Measurements from ENCODE around the gene HBA1.
A peak's percentile ranks its signal among the peaks of the same experiment; 100 is the strongest.
"Not testable (repeated sequence)": the region's sequence is repeated elsewhere in the genome, so short reads cannot be mapped to it uniquely, and the experiment has no call there.

The HBA1 gene

DNA sequence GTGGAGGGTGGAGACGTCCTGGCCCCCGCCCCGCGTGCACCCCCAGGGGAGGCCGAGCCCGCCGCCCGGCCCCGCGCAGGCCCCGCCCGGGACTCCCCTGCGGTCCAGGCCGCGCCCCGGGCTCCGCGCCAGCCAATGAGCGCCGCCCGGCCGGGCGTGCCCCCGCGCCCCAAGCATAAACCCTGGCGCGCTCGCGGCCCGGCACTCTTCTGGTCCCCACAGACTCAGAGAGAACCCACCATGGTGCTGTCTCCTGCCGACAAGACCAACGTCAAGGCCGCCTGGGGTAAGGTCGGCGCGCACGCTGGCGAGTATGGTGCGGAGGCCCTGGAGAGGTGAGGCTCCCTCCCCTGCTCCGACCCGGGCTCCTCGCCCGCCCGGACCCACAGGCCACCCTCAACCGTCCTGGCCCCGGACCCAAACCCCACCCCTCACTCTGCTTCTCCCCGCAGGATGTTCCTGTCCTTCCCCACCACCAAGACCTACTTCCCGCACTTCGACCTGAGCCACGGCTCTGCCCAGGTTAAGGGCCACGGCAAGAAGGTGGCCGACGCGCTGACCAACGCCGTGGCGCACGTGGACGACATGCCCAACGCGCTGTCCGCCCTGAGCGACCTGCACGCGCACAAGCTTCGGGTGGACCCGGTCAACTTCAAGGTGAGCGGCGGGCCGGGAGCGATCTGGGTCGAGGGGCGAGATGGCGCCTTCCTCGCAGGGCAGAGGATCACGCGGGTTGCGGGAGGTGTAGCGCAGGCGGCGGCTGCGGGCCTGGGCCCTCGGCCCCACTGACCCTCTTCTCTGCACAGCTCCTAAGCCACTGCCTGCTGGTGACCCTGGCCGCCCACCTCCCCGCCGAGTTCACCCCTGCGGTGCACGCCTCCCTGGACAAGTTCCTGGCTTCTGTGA is at the start of gene HBA1:
TSS of gene HBA1 (plus strand) at position 204 of the 906 bp plus-strand sequence. CDS start at position 241, 37 bp downstream.
- DNase-seq, result not testable (repeated sequence)

DNA sequence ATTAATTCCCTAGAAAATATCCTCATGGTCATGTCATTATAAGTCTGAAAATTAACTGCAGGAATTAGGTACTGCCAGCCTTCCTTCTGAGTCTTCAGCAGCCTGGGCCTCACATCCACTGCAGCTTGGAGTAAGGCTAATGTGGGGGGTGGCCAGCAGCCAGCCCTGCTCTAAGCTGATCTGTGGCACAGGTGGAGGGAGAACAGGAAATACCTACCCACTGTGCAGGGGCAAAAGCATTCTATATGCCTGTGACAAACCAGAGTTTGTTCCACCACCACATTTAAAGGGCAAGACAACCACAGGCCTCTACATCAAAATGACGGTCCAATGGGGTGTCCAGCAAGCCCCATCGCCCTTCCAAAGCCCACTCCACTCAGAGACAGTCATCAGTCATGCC is 47.4 kb upstream of the HBA1 start:
- no peak for DNase-seq

DNA sequence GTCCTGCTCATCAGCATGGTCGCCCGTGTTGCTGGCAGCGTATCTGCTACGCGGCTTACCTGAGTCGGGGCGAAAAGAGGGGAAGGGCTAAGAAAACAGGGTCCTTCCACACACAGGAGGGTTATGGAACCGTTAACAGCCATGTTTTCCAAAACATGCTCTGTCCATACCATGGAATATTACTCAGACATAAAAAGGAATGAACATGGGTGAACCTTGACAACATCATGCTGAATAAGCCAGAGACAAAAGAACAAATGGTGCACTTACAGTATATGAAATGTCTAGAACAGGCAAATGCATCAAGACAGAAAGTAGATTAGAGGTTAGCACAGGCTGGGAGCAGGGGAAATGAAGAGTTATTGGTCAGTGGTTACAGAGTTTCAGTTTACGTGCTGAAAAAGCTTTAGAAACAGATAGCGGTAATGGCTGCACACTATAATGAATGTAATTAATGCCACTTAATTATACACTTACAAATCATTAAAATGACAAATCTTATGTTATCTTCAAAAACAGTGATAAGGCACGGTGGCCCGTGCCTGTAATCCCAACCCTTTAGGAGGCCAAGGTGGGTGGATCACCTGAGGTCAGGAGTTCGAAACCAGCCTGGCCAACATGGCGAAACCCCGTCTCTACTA is 45.8 kb upstream of the HBA1 start:
- no peak for DNase-seq

- DNase-seq, result no peak
Observed at GRCh38 chr16:132120-132519, 44.4 kb upstream of the HBA1 start.

DNA sequence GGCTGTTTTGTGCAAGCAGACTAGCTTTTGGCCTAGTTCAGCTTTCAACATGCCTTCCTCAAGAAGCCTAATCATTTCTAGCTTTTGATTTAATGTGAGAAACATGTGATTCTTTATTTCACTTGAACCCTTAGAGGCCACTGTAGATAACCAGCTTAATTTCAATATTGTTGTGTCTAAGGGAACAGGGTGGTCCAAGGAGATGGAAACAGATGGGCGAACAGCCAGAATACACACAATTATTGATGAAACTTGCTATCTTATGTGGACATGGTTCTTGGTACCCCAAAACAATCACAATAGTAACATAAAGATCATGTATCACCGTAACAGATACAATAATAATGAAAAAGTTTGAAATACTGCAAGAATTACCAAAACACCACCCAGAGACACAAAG is 42.8 kb upstream of the HBA1 start:
- DNase-seq, result no peak

GRCh38 chr16:138049-138417 is 38.4 kb upstream of the HBA1 start:
- DNase-seq, result peak; percentile 10

DNA sequence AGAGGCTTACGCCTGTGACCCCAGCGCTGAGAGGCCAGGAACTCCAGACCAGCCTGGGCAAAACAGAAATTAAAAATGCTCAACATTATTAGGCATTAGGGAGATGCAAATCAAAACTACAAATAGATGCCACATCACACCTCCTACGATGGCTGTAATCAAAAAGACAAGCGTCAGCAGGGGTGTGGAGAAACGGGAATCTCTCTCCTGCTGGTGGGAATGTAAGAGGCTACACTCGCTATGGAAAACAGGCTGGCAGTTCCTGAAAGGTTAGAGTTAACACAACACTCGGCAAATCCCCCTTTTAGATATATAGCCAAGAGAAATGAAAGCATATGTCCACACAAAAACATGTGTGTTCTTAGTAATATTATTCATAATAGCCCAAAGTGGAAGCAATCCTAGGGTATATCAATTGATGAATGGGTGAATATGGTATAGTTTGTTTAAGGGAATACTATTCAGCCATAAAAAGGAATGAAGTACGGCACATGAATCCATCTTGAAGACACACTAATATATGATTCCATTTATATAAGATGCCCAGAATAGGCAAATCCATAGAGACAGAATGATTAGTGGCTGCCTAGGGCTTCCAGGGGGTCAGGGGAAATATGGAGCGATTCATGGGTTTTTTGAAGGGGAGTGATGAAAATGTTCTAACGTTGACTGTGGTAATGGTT is 36.2 kb upstream of the HBA1 start:
- DNase-seq, result no peak

DNA sequence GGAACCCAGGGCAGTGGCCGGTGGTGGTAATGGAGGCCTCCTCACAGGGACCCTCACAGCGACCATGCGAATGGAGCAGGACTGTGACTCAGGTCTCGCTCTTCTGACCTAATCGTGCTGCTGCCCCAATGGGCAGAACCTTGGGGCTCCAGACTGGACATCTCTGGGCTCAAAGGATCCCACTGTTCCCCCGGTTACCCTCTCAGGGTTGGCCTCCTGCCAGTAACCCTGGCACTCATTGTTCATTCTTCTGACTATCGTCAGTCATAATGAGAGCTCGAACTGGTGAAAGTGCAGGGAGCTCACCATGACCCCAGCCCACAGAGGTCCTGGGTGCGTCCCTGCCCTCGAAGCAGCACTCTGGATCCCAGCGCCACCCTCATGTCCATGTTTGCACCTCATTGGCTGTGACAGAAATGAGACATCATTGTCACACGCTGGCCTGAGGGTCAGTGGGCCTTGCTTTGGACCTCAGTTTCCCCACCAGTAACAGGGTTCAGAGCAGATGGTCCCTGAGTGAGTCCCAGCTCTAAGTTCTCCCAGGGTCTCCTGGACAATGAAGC is 34.0 kb upstream of the HBA1 start:
- DNase-seq, result no peak

DNA sequence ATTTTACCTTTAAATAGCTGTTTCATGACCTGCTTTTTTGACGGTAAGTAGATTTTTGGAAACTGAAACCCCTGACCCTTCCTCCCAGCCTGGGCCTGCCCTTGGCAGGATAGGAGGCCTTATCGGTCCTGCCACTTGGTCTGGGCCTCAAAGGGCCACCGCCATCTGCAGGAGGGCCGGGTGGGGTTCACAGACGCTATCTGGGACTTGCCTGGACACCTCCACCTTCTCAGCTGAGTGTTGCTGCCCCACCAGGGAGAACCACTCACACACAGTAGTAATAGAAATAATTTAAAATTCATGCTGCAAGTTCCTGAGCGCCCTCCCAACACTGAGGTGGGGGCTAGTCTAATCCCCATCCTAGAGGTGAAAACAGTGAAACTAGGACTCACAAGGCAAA is 33.4 kb upstream of the HBA1 start:
- DNase-seq, result no peak

GRCh38 chr16:143456-143855 is 33.0 kb upstream of the HBA1 start:
- DNase-seq, result no peak

DNA sequence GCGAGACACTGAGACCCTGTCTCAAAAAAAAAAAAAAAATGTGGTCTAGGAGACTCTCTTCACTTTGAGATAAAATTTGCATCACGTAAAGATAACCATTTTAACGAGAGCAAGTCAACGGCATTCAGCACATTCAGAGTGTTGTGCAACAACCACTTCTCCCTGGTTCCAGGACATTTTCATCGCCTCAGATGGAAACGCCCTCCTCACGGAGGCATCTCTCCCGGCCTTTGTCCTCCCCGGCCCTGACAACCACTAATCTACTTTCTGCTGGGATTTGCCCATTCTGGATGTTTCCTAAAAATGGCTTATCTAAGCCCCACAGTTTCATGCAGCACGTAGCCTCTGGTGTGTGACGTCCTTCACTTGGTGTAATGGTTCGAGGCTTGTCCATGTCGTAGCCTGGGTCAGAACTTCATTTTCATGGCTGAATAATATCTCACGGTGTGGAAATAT is 31.7 kb upstream of the HBA1 start:
- no peak for DNase-seq

DNA sequence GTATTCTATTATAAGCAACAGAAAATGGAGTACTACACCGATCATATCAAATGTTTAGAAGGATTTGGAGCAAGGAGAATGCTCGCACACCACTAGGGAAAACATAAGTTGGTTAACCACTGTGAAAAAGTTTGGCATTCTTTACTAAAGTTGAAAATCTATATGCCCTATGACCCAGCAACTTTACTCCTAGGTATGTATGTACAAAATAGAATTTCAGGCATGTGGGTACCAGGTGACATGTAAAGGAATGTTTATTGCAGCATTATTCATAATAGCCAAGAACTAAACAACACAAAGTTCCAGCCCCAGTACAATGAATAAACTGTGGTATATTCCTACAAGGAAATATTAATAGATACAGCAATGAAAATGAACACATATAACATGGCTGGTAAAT is 29.8 kb upstream of the HBA1 start:
- DNase-seq, result no peak

- no peak for DNase-seq
Observed at GRCh38 chr16:149024-149660, 27.3 kb upstream of the HBA1 start.

DNA sequence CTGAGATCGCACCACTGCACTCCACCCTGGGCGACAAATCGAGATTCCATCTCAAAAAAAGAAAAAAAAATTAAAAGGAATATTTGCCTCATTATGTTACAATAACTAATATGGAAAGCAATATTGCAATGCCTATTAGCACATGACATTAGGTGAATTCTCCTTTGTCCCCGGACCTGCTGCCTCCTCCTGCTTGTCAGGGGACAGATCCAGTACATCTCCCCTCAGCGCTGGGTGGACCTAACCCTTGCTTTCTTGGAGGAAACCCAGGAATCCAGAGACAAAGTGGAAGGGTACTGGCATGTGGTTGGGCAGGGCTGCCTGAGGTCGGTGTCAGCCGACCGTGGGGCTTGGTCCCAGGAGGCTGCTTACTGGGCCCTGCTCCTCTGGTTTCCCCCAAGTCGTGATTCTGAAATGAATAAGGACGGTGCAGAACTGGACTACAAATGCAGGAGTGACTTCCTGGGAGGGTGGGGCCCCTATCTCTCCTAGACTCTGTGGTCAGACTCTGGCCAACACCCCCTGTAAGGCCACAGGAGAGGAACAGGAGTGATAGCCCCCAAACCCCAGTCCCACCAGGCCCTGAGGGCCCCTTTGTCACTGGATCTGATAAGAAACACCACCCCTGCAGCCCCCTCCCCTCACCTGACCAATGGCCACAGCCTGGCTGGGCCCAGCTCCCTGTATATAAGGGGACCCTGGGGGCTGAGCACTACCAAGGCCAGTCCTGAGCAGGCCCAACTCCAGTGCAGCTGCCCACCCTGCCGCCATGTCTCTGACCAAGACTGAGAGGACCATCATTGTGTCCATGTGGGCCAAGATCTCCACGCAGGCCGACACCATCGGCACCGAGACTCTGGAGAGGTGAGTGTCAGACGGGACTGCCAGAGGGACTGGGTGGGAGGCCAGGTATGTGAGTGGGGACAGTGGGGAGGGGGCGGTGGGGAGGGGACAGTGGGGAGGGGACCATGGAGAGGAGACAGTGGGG is 24.0 kb upstream of the HBA1 start, which contains the start of gene HBZ:
TSS of gene HBZ (plus strand) at position 504 of the 988 bp plus-strand sequence. CDS start at position 770, 266 bp downstream.
- no peak for DNase-seq

- DNase-seq, result not testable (repeated sequence)
Observed at GRCh38 chr16:153129-153521, 23.4 kb upstream of the HBA1 start.

DNA sequence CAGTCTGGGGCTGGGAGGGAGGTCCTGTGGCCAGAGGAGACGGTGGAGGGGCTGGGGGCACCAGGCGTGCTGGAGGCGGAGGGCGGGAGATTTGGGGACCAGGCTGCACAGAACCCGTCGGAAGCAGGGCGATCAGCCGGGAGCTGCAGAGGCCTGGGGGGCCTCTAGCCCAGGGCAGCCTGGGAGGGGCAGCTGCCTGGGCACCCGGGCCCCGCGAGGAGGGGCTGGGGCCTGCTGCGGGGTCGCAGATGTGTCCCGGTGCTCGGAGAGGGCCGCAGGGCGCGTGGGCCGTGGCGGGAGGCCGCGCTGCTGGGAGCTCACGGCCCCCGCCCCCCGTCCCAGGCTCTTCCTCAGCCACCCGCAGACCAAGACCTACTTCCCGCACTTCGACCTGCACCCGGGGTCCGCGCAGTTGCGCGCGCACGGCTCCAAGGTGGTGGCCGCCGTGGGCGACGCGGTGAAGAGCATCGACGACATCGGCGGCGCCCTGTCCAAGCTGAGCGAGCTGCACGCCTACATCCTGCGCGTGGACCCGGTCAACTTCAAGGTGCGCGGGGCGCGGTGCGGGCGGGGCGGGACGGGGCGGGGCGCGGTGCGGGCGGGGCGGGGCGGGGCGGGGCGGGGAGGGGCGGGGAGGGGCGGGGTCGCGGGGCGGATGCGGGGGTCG is 22.8 kb upstream of the HBA1 start:
- not testable (repeated sequence) for DNase-seq

DNA sequence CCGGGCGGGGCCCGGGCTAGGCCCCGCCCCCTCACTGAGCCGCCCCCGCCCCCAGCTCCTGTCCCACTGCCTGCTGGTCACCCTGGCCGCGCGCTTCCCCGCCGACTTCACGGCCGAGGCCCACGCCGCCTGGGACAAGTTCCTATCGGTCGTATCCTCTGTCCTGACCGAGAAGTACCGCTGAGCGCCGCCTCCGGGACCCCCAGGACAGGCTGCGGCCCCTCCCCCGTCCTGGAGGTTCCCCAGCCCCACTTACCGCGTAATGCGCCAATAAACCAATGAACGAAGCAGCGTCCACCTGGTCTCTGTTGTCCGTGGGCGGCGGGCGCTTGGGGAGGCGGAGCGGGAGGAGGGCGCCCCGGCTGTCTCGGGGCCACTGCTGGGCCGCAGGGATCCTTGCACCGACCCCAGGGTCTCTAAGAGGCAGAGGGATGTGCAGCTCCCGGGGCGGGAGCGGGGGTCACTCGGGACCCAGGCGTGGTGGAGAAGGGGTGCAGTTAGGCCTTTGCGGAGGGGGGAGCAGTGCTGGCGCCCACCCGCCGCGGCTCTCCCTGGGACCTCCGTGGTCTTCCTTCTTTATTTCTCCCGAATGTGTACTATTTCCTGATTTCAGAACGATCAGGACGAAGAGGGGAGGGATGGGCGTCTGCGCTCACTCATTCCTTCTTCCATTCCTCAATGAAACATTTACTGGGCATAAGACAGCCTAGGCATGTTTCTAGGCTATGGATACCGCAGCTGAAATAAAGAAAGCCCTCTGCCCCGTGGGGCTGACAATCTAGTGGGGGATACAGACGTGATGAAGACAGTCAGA is 22.1 kb upstream of the HBA1 start:
- DNase-seq, result no peak

DNA sequence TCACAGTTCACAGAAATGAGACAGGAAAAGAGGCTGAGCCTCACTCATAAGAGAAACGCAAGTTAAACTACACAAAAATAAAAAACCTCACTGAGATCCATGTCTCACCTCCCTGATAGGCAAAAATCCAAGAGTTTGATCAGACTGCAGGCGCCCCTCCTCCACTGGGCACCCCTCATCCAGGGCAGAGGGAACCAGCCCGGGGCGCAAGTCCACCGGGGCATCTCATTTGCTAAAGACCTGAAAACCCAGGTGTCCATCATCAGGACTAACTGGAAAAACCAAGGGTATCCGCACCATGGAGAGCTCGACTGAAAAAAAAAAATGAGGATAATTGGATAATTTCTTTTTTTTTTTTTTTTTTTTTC is 21.5 kb upstream of the HBA1 start:
- no peak for DNase-seq

- DNase-seq, result no peak
Observed at GRCh38 chr16:159136-159849, 17.2 kb upstream of the HBA1 start.
